Activated CD8-positive, alpha-beta memory T cell treated with anti-CD3 and anti-CD28 coated beads, Interleukin-2, amount 50 U/mL, for 24 hours (primary cell): ENCODE measurements around the gene VSTM2B.
"Not testable (repeated sequence)": the region's sequence is repeated elsewhere in the genome, so short reads cannot be mapped to it uniquely, and the experiment has no call there.

Experiments
- DNase-seq: peaks from one replicate; pipeline ENCODE4 v3.0.0-alpha.2; 2020; ENCODE audit errors: extremely low read depth

VSTM2B gene

GRCh38 chr19:29525901-29526729 lies at the start of gene VSTM2B:
VSTM2B (plus strand) TSS chr19:29525994; CDS start chr19:29526584, 590 bp downstream.
- no peak for DNase-seq

GRCh38 chr19:29476528-29476927 lies 49.3 kb upstream of the VSTM2B start:
- no peak for DNase-seq

- DNase-seq: no peak
Measured at GRCh38 chr19:29477831-29478577, 47.8 kb upstream of the VSTM2B start.

GRCh38 chr19:29478578-29479565 lies 46.9 kb upstream of the VSTM2B start:
- no peak for DNase-seq

- no peak for DNase-seq
Measured at GRCh38 chr19:29479941-29480340, 45.9 kb upstream of the VSTM2B start.

- DNase-seq: no peak
Measured at GRCh38 chr19:29480507-29480906, 45.3 kb upstream of the VSTM2B start.

- DNase-seq: no peak
Measured at GRCh38 chr19:29482855-29483640, 42.7 kb upstream of the VSTM2B start.

GRCh38 chr19:29483641-29483920 lies 42.2 kb upstream of the VSTM2B start:
- DNase-seq: no peak

GRCh38 chr19:29483944-29484581 lies 41.7 kb upstream of the VSTM2B start:
- no peak for DNase-seq

- DNase-seq: no peak
Measured at GRCh38 chr19:29484876-29485275, 40.9 kb upstream of the VSTM2B start.

- DNase-seq: no peak
Measured at GRCh38 chr19:29485293-29485692, 40.5 kb upstream of the VSTM2B start.

- DNase-seq: not testable (repeated sequence)
Measured at GRCh38 chr19:29486961-29487360, 38.8 kb upstream of the VSTM2B start.

GRCh38 chr19:29487432-29487831 lies 38.4 kb upstream of the VSTM2B start:
- no peak for DNase-seq

- no peak for DNase-seq
Measured at GRCh38 chr19:29488316-29488715, 37.5 kb upstream of the VSTM2B start.

- DNase-seq: no peak
Measured at GRCh38 chr19:29489172-29489951, 36.4 kb upstream of the VSTM2B start.

- DNase-seq: no peak
Measured at GRCh38 chr19:29491491-29491890, 34.3 kb upstream of the VSTM2B start.

- DNase-seq: no peak
Measured at GRCh38 chr19:29491995-29492577, 33.7 kb upstream of the VSTM2B start.

GRCh38 chr19:29492769-29493168 lies 33.0 kb upstream of the VSTM2B start:
- DNase-seq: no peak

- no peak for DNase-seq
Measured at GRCh38 chr19:29495091-29495490, 30.7 kb upstream of the VSTM2B start.
